OCI-LY7 (cell line): ENCODE results near the gene LRRN2. TPM values are rescaled to one million over a fixed set of nuclear protein-coding genes. Genes with fewer than 3 reads are reported as not detected.

ENCODE experiments used
- BruUV-seq: library from RNA; stranded (reverse); fragments of 400-500 nt; replicated peaks from 2 replicates; lab custom pipeline; 2021; lab: Mats Ljungman, UMichigan
- CTCF ChIA-PET: fragments of 300-600 bp; sonication (Branson Sonifier 250); formaldehyde crosslinking; loops from one replicate; lab custom pipeline; 2022; ENCODE audit warnings: antibody characterized with exemption; ENCODE audit not compliant: unreplicated experiment; lab: Charles Lee
- POLR2A ChIA-PET: fragments of 300-600 bp; sonication (Branson Sonifier 250); formaldehyde crosslinking; loops from one replicate; lab custom pipeline; 2022; ENCODE audit warnings: antibody characterized with exemption; lab: Charles Lee
- DNase-seq: peaks from one replicate; pipeline ENCODE4 v3.0.0-alpha.2; 2015; ENCODE audit warnings: low spot score
- H2AFZ ChIP-seq: fragments of 200-600 bp; sonication (generic), shearing (Covaris generic); 2 replicates; pipeline ENCODE4 v1.6.1; 2014; ENCODE audit warnings: mild to moderate bottlenecking, antibody characterized with exemption, low read length, moderate library complexity
- H3K27ac ChIP-seq: fragments of 200-600 bp; sonication (generic); 2 replicates; pipeline ENCODE4 v1.5.1; 2014; ENCODE audit warnings: mixed run types, low read depth, mild to moderate bottlenecking, moderate library complexity, low read length, inconsistent platforms; ENCODE audit not compliant: poor library complexity, severe bottlenecking
- H3K36me3 ChIP-seq: fragments of 200-600 bp; sonication (generic); 2 replicates; pipeline ENCODE4 v1.6.1; 2014; ENCODE audit warnings: mild to moderate bottlenecking, antibody characterized with exemption, low read length, moderate library complexity, mixed read lengths; ENCODE audit not compliant: insufficient read depth
- H3K4me1 ChIP-seq: fragments of 200-600 bp; sonication (generic); 2 replicates; pipeline ENCODE4 v1.5.1; 2014; ENCODE audit warnings: mild to moderate bottlenecking, low read length; ENCODE audit not compliant: insufficient read depth, poor library complexity, severe bottlenecking
- H3K4me2 ChIP-seq: fragments of 200-600 bp; sonication (generic); 2 replicates; pipeline ENCODE4 v1.6.1; 2014; ENCODE audit warnings: mild to moderate bottlenecking, low read length
- H3K4me3 ChIP-seq: fragments of 200-600 bp; sonication (generic); 2 replicates; pipeline ENCODE4 v1.5.1; 2014; ENCODE audit warnings: mild to moderate bottlenecking, low read depth, low read length; ENCODE audit not compliant: poor library complexity, severe bottlenecking
- H3K79me2 ChIP-seq: fragments of 200-600 bp; sonication (generic); 2 replicates; pipeline ENCODE4 v1.6.1; 2016; ENCODE audit warnings: low read depth, mild to moderate bottlenecking, low read length, moderate library complexity, mixed read lengths; ENCODE audit not compliant: insufficient read depth
- H3K9me2 ChIP-seq: fragments of 200-600 bp; sonication (generic); 2 replicates; pipeline ENCODE4 v1.6.1; 2016; ENCODE audit warnings: mild to moderate bottlenecking, low read length, mixed read lengths; ENCODE audit not compliant: insufficient read depth
- H3K9me3 ChIP-seq: fragments of 200-600 bp; sonication (generic); 2 replicates; pipeline ENCODE4 v1.6.1; 2014; ENCODE audit warnings: mild to moderate bottlenecking, mixed run types, low read length, mixed read lengths
- H4K20me1 ChIP-seq: fragments of 200-600 bp; sonication (generic); 2 replicates; pipeline ENCODE4 v1.6.1; 2014; ENCODE audit warnings: mild to moderate bottlenecking, antibody characterized with exemption, low read length, moderate library complexity, mixed read lengths; ENCODE audit not compliant: insufficient read depth
- EZH2phosphoT487 ChIP-seq: fragments of 200-600 bp; sonication (generic); IDR thresholded peaks from 2 replicates; pipeline ENCODE4 v1.6.1; 2018; ENCODE audit warnings: low read depth, borderline replicate concordance, mild to moderate bottlenecking, mixed run types, antibody characterized with exemption, low read length, moderate library complexity, mixed read lengths
- intact Hi-C: fragments of 100-400 bp; cut with micrococcal nuclease; formaldehyde crosslinking; loops from one replicate; pipeline ENCODE4 v1.10.0; 2022; ENCODE audit not compliant: unreplicated experiment
- total RNA-seq, 2 experiments: library from RNA; depleted of rRNA in 1 of 2; stranded (reverse); fragments of >200 nt in 1 of 2; shearing (Covaris generic) in 1 of 2; gene quantifications; 2 replicates each; pipeline ENCODE4 v1.2.3, GENCODE V29; 2014 to 2022
- TF ChIP-seq, protein P1 (sequence below): fragments of 200-600 bp; sonication (generic); conservative IDR thresholded peaks from 2 replicates; pipeline ENCODE4 v1.5.1; 2014; ENCODE audit warnings: mild to moderate bottlenecking, antibody characterized with exemption, low read length, moderate library complexity, mixed read lengths

LRRN2 gene
- total RNA-seq, 2 experiments from 2014 or later = not detected

DNA sequence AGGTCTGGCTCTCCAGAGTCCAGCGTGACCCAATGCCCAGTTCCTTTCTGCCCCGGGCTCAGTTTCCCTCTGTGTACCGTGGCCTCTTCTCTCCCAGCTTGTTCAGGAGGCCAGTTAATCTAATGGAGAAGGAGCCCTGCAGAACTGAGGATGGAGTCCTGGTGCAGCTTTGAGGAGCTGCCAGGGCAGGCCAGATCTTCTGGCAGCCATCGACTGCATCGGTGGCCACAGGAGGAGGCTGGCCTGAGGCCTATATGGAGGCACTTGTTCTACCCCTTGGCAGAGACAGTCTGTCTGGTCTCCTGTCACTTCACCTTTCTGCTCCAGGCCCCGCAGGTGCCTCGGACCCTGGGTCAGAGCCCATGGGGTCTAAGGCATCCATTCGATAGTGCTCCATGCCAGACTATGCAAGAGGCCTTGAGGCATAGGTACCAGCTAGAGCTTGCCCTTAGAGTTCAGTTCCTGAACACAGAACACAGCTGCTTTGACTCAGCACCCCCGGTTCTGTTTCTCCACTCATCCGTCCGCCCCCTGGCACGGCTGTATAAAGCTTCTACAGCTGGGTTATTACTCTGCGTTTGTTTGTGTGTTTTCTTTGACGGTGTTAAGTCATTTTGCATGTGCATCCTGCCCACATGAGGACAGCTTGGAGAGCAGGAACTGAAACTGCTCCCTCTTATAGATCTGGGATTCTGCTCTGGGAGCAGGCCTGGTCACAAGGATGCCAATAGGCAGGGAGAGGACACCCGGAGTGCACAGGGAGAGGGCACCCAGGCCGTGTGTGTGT is 18.5 kb upstream of the LRRN2 start:
- Histone ChIP-seq H3K9me2 (no peaks in the 10 kb centered on the region), H3K4me1 (peaks cover 16% of the 10 kb centered on the region), H4K20me1 (no peaks in the 10 kb centered on the region), H3K4me2 (no peak overlapping the region), H3K27ac (no peak overlapping the region), H3K9me3 (no peaks in the 10 kb centered on the region), H3K36me3 (no peaks in the 10 kb centered on the region), H3K4me3 (no peak overlapping the region), H2AFZ (no peak overlapping the region), H3K79me2 (no peaks in the 10 kb centered on the region)
- ChIA-PET CTCF (interaction anchor here (1.8 kb wide), 1 partner anchor 11 kb away, joined by 5 read pairs; no protein-coding TSS in a partner anchor), POLR2A (interaction anchor here (1.5 kb wide), 1 partner anchor 10 kb away, joined by 5 read pairs; no protein-coding TSS in a partner anchor)
- no TSS peak for BruUV-seq
- intact Hi-C loops = no loop called here
- DNase-seq = no peak
- TF ChIP-seq, protein P1, sequence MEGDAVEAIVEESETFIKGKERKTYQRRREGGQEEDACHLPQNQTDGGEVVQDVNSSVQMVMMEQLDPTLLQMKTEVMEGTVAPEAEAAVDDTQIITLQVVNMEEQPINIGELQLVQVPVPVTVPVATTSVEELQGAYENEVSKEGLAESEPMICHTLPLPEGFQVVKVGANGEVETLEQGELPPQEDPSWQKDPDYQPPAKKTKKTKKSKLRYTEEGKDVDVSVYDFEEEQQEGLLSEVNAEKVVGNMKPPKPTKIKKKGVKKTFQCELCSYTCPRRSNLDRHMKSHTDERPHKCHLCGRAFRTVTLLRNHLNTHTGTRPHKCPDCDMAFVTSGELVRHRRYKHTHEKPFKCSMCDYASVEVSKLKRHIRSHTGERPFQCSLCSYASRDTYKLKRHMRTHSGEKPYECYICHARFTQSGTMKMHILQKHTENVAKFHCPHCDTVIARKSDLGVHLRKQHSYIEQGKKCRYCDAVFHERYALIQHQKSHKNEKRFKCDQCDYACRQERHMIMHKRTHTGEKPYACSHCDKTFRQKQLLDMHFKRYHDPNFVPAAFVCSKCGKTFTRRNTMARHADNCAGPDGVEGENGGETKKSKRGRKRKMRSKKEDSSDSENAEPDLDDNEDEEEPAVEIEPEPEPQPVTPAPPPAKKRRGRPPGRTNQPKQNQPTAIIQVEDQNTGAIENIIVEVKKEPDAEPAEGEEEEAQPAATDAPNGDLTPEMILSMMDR = no peak
- TF ChIP-seq EZH2phosphoT487 = no peak

DNA sequence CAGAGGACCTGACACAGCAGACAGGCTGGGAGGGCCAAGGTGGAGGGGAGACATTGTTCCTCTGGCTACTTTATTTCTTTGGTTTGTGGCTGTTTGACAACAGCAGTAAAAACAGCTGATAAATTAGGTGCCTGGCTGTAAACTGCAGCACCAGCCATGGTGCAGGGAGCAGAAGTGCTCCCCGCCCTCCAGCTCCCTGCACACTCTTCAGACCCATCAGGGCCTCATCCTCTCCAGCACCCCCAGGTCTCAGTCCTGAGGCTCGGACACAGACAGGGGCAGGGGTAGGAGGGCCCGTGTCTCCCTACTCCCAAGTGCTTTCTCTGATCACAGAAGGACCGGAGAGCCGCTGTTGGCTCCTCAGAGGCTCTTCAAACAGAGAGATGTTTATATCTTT is 17.7 kb upstream of the LRRN2 start:
- CTCF ChIA-PET = interaction anchor here (1.8 kb wide), 1 partner anchor 11 kb away, joined by 5 read pairs; no protein-coding TSS in a partner anchor
- Histone ChIP-seq H3K4me2 (no peak overlapping the region), H3K9me2 (no peaks in the 10 kb centered on the region), H3K9me3 (no peaks in the 10 kb centered on the region), H3K4me1 (peaks cover 16% of the 10 kb centered on the region), H3K79me2 (no peaks in the 10 kb centered on the region), H4K20me1 (no peaks in the 10 kb centered on the region), H3K27ac (no peak overlapping the region), H3K4me3 (no peak overlapping the region), H3K36me3 (no peaks in the 10 kb centered on the region), H2AFZ (no peak overlapping the region)
- intact Hi-C loops = no loop called here
- POLR2A ChIA-PET = interaction anchor here (1.5 kb wide), 1 partner anchor 10 kb away, joined by 5 read pairs; no protein-coding TSS in a partner anchor
- DNase-seq = no peak
- no TSS peak for BruUV-seq
- TF ChIP-seq, protein P1 = no peak
- no peak for TF ChIP-seq EZH2phosphoT487
